22Rv1 (cell line): Measurements from ENCODE around the gene FSIP1.

Experiments
- H3K27ac ChIP-seq: fragments of 450-650 bp; 2 replicates; pipeline ENCODE4 v1.5.1; 2017
- ZFX ChIP-seq: fragments of 450-650 bp; IDR thresholded peaks from 2 replicates; pipeline ENCODE4 v1.6.1; 2017; ENCODE audit warnings: antibody characterized with exemption, borderline replicate concordance
- TF ChIP-seq, protein P1 (sequence below): fragments of 450-650 bp; IDR thresholded peaks from 2 replicates; pipeline ENCODE4 v1.5.1; 2017; ENCODE audit warnings: mild to moderate bottlenecking

The FSIP1 gene

GRCh38 chr15:39786447-39787056 lies 3.9 kb upstream of the FSIP1 start:
- peak overlapping the region; percentile 18; the same call in 1 of the 2 replicates for H3K27ac ChIP-seq

GRCh38 chr15:39785841-39786240 lies 3.2 kb upstream of the FSIP1 start:
- TF ChIP-seq, protein P1, sequence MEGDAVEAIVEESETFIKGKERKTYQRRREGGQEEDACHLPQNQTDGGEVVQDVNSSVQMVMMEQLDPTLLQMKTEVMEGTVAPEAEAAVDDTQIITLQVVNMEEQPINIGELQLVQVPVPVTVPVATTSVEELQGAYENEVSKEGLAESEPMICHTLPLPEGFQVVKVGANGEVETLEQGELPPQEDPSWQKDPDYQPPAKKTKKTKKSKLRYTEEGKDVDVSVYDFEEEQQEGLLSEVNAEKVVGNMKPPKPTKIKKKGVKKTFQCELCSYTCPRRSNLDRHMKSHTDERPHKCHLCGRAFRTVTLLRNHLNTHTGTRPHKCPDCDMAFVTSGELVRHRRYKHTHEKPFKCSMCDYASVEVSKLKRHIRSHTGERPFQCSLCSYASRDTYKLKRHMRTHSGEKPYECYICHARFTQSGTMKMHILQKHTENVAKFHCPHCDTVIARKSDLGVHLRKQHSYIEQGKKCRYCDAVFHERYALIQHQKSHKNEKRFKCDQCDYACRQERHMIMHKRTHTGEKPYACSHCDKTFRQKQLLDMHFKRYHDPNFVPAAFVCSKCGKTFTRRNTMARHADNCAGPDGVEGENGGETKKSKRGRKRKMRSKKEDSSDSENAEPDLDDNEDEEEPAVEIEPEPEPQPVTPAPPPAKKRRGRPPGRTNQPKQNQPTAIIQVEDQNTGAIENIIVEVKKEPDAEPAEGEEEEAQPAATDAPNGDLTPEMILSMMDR: no peak
- TF ChIP-seq ZFX: no peak

More at GRCh38 chr15:39786447-39787056, 3.9 kb upstream of the FSIP1 start:
- TF ChIP-seq, protein P1: peak; percentile 79
- no peak for TF ChIP-seq ZFX

DNA sequence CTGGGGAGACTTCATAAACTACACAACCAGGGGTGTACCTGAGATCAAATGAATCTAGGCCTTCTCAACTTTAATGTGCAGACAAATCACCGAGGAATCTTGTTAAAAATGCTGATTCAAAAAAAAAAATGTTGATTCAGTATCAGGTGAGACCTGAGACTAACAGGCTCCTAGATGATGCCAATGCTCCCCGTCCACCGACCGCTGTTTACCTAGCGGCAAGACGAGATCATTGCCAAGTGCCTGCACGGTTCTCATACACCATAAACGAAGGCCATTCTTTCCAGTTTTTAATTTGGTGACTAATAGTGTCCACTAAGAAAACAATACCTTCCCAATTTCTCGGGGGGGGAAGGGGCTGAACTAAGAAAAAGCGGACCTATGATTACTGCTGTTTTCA lies 2.5 kb upstream of the FSIP1 start:
- TF ChIP-seq ZFX: no peak
- TF ChIP-seq, protein P1: no peak
- peak overlapping the region; percentile 68 for H3K27ac ChIP-seq

More at GRCh38 chr15:39785841-39786240, 3.2 kb upstream of the FSIP1 start:
- H3K27ac ChIP-seq: peak overlapping the region; percentile 18; the same call in 1 of the 2 replicates

GRCh38 chr15:39784638-39785037 lies 2.0 kb upstream of the FSIP1 start:
- H3K27ac ChIP-seq: peak overlapping the region; percentile 68
- TF ChIP-seq, protein P1: no peak
- no peak for TF ChIP-seq ZFX

DNA sequence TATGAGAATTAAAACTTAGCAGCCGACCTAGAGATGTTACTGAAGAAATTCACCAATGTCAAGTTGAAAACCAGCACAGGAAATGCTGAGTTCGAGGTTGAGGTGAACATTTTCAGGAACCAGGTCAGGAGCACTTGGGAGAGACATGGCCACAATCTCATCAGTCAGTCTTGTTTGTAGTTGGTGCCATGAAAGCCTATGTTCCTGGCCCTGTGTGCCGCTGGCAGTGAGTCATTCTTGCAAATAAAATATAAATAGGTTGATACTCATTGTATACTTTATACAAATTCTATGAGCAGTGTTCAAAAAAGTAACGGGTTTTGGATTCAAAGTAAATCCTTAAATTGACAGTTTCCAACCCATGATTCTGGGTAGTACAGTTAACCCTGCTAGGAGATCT lies 1.5 kb upstream of the FSIP1 start:
- no peak for TF ChIP-seq ZFX
- TF ChIP-seq, protein P1: no peak
- H3K27ac ChIP-seq: peak overlapping the region; percentile 68; the same call in 1 of the 2 replicates

DNA sequence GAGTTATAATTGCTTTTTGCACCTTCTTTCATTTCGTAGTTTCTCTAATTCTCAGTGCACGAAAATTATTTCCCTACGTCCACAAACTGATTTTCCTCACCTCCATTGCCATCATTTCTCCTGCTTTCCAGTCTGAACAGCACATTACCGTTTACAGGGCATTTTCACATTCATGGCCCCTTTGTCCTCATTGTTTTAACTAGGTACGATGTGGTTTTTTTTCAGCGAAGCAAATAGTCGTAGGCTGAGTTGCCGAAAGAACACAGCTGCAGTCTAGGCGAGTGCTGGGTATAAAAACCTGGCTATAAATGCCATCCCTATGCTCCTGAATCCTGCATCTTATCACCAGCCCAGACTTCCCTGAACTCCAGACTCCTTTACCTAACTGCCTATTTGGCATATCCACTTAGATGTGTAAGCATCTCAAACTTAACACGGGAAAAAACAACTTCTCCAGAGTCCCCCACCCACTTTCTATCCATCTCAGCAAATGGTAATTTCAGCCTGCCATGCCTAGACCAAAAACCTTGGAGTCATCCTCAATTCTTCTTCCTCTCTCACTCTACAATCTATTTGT lies 691 bp upstream of the FSIP1 start:
- peak overlapping the region; percentile 68 for H3K27ac ChIP-seq
- TF ChIP-seq ZFX: no peak
- TF ChIP-seq, protein P1: no peak

DNA sequence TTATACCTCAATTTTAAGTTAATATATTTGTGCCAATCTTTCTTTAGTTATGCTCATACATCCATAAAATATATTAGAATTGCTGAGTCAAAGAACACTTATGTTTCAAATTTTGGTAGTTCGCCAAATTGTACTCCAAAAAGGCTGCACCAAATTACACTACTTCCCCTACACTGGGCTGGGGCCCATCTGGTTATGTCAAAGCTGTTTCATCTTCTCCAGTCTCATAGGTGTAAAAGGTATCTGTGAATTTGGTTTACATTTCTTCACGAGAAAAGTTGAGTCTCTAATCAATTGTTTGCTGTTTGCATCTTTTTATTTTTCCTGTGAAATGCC lies 706 bp downstream of the FSIP1 start:
- H3K27ac ChIP-seq: peak overlapping the region; percentile 68

More for the DNA sequence above, 706 bp downstream of the FSIP1 start:
- no peak for TF ChIP-seq ZFX
- TF ChIP-seq, protein P1: no peak
